ENCODE data around the gene RBM25. TPM values are rescaled to one million over a fixed set of nuclear protein-coding genes. Genes with fewer than 3 reads are reported as not detected.
"Not testable (repeated sequence)": the region's sequence is repeated elsewhere in the genome, so short reads cannot be mapped to it uniquely, and the experiment has no call there.

Gene RBM25
- total RNA-seq, 1 donor from 2014 or later = 70.1 TPM

DNA sequence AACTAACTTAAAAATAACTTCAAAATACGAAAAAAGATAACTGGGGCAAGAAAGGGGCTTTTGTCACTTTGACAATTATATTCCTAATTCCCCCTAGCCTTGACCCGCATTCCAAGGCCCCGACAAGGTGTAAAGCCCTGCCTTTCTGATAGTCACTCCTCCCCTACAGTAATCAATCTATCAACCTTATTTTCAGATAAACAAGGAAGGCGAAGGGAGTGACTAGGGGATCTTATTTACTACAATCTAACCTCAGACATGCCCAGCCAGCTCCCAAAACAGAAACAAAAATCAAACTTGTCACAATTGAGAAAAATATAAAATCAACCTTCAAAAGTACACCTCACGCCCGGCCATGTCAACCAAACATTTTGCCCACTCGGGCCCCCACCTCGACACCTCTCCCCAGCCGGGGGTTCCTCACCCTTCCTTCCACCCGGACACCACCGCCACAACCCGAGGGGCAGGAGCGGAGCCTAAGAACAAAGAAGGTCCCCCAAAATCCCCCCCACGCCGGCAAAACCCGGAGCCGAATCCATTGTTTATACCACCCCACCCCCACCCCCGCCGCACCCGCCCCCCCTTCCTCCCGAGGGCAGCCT lies 32.0 kb upstream of the RBM25 start:
- TF ChIP-seq, protein P1, sequence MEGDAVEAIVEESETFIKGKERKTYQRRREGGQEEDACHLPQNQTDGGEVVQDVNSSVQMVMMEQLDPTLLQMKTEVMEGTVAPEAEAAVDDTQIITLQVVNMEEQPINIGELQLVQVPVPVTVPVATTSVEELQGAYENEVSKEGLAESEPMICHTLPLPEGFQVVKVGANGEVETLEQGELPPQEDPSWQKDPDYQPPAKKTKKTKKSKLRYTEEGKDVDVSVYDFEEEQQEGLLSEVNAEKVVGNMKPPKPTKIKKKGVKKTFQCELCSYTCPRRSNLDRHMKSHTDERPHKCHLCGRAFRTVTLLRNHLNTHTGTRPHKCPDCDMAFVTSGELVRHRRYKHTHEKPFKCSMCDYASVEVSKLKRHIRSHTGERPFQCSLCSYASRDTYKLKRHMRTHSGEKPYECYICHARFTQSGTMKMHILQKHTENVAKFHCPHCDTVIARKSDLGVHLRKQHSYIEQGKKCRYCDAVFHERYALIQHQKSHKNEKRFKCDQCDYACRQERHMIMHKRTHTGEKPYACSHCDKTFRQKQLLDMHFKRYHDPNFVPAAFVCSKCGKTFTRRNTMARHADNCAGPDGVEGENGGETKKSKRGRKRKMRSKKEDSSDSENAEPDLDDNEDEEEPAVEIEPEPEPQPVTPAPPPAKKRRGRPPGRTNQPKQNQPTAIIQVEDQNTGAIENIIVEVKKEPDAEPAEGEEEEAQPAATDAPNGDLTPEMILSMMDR (IDR thresholded peaks at IDR 0.05) = no peak
- Histone ChIP-seq H3K9me3 (no peaks in the 10 kb centered on the region), H3K4me3 (peak overlapping the region; percentile 72), H3K27me3 (no peaks in the 10 kb centered on the region), H3K4me1 (peaks cover 22% of the 10 kb centered on the region), H3K36me3 (peaks cover 25% of the 10 kb centered on the region), H3K27ac (peak overlapping the region; percentile 82)
- DNase-seq (no peak), ATAC-seq (no peak)
- intact Hi-C loops (cut with DNase I) = no loop called here

DNA sequence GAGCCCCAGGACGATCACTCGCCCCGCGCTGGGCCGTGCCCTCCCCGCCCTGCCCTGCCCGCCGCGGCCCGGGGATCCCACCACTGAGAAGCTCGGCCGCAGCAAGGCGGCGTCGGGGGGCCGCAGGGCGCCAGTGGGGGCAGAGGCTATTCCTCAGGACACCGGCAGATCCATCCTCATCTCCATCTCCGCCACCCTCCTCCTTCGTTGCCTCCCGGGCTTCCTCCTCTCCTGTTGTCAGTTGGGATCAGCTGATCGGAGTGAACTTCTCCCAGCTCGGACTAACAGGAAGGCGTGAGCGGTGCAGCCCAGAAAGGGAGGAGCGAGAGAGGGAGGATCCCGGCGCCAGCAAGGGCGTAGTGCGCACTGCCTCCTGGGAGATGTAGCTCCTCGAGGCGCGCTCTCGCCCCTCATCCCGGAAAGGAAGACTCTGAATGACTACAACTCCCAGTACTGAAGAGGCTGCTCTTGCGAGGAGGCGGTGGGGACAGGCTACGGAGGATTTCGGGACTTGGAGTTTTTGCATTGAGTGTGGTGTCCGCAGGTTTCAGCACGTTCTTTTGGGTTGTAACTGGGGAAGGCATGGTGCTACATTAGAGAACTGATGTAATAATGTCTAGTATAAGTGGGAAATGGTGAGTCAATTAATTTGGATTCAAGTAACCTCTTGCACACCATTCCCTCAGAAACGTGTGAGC lies 31.3 kb upstream of the RBM25 start, which contains the start of gene ZFYVE1:
Gene ZFYVE1, minus strand, starts transcription at position 262 of the 698 bp plus-strand sequence. CDS start 2,598 bp downstream, outside the sequence.
- H3K36me3 ChIP-seq = peaks cover 22% of the 10 kb centered on the region
- peak within 1 kb of the TSS; percentile 82 for H3K27ac ChIP-seq
- H3K4me1 ChIP-seq = peaks cover 22% of the 10 kb centered on the region
- no peaks in the 10 kb centered on the region for H3K9me3 ChIP-seq
- no peaks in the 10 kb centered on the region for H3K27me3 ChIP-seq
- TF ChIP-seq, protein P1 (IDR thresholded peaks at IDR 0.05) = no peak
- H3K4me3 ChIP-seq = peak within 1 kb of the TSS; percentile 72
- peak; percentile 98 for DNase-seq
- ATAC-seq = peak; percentile 100
- intact Hi-C loops (cut with DNase I) = no loop called here

DNA sequence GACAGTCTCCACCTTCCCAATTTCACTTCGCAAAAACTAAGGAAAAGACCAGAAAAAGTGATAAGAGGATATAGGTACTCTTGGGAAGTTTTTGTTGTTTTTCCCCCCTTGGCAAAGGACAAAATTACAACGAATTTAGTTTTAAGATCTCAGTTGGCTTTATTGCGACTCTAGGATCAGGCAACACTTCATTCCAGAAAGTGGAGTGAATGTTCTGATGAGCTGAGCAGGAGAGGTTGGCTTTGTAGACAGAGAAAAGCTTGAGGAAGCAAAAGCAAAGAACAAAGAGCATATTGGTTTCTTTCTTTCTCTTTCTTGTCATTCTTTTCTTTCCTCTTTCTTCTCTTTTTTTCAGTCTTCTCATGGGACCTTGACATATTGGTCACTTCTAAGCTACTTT lies 30.8 kb upstream of the RBM25 start:
- TF ChIP-seq, protein P1 (IDR thresholded peaks at IDR 0.05) = no peak
- Histone ChIP-seq H3K27ac (no peak overlapping the region), H3K27me3 (no peaks in the 10 kb centered on the region), H3K4me1 (peaks cover 18% of the 10 kb centered on the region), H3K9me3 (no peaks in the 10 kb centered on the region), H3K4me3 (peak overlapping the region; percentile 72), H3K36me3 (peaks cover 16% of the 10 kb centered on the region)
- no peak for DNase-seq
- no peak for ATAC-seq
- intact Hi-C loops (cut with DNase I) = no loop called here

DNA sequence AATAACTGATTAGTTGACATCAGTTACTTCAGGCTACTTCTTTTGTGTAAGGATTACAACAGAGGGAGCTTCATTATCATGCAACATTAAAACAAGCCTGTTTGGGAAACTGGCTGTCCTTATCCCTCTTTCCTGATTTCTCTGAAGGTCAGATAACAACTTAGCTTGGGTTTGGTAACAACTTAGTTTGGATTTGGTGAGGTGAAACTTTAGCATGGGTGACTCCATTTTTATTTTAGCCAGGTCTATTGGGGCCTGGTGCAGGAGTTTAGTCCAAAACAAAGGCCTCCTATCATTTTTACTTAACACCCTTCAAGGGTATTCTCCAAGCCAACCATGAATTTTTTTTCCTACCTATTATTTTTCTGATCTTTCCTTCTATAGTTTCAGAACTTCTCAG lies 30.4 kb upstream of the RBM25 start:
- Histone ChIP-seq H3K27ac (no peak overlapping the region), H3K9me3 (no peaks in the 10 kb centered on the region), H3K4me1 (peaks cover 15% of the 10 kb centered on the region), H3K4me3 (no peak overlapping the region), H3K36me3 (peaks cover 14% of the 10 kb centered on the region), H3K27me3 (no peaks in the 10 kb centered on the region)
- ATAC-seq (no peak), DNase-seq (no peak)
- TF ChIP-seq, protein P1 (IDR thresholded peaks at IDR 0.05) = no peak
- intact Hi-C loops (cut with DNase I) = no loop called here

DNA sequence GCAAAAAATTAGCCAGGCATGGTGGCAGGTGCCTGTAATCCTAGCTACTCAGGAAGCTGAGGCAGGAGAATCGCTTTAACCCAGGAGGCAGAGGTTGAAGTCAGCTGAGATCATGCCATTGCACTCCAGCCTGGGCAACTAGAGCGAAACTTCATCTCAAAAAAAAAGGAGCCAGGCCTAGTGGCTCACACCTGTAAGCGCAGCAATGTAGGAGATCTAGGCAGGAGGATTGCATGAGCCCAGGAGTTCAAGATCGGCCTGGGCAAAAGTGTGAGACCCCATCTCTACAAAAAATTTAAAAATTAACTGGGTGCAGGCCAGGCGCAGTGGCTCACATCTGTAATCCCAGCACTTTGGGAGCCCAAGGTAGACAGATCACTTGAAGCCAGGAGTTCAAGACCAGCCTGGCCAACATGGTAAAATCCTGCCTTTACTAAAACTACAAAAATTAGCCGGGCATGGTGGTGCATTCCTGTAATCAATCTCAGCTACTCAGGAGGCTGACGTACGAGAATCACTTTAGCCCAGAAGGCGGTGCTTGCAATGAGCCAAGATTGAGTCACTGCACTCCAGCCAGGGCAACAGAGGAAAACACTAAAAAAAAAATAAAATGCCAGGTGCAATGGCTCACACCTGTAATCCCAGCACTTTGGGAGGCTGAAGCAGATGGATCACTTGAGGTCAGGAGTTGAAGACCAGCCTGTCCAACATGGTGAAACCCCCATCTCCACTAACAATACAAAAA lies 21.5 kb upstream of the RBM25 start:
- H3K9me3 ChIP-seq; DNase-seq; H3K27ac ChIP-seq; H3K36me3 ChIP-seq; ATAC-seq; H3K27me3 ChIP-seq; H3K4me1 ChIP-seq; H3K4me3 ChIP-seq; intact Hi-C loops (cut with DNase I): not testable (repeated sequence)

DNA sequence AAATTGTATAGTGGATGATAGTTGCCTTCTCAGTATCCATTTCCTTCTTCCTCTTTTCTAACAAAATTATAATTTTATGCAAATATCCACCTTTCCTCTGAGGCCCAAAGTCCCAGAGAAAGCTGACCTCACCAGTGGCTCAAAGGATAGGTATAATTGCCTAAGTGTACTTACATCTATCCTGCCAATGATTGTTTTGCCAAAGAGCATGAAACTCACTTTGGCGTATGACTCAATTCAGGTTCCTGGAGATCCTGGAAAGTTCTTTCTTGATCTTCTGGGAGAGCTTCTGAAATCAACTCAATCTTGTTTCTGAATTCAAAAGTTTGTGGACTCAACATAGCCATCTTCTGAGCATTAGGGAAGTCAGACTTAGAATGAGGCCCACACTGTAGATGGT lies 10.5 kb upstream of the RBM25 start:
- Histone ChIP-seq H3K27me3 (no peaks in the 10 kb centered on the region), H3K9me3 (no peaks in the 10 kb centered on the region), H3K36me3 (no peaks in the 10 kb centered on the region), H3K4me1 (no peaks in the 10 kb centered on the region), H3K4me3 (no peak overlapping the region), H3K27ac (no peak overlapping the region)
- intact Hi-C loops (cut with DNase I) = no loop called here
- no peak for DNase-seq
- TF ChIP-seq, protein P1 (IDR thresholded peaks at IDR 0.05) = no peak
- no peak for ATAC-seq

All from upper lobe of right lung (tissue), 1 donor.